GM21360 (cell line): ENCODE results near the gene ST7.
"Not testable (repeated sequence)": the region's sequence is repeated elsewhere in the genome, so short reads cannot be mapped to it uniquely, and the experiment has no call there.

Source experiments
- ATAC-seq: cut with Tn5 transposase; IDR thresholded peaks from one replicate; pipeline ENCODE4 v1.9.1; 2021; ENCODE audit warnings: mild to moderate bottlenecking, moderate library complexity; ENCODE audit not compliant: unreplicated experiment

The ST7 gene

GRCh38 chr7:117088623-117089194, 135.4 kb downstream of the ST7 start:
- no peak for ATAC-seq

DNA sequence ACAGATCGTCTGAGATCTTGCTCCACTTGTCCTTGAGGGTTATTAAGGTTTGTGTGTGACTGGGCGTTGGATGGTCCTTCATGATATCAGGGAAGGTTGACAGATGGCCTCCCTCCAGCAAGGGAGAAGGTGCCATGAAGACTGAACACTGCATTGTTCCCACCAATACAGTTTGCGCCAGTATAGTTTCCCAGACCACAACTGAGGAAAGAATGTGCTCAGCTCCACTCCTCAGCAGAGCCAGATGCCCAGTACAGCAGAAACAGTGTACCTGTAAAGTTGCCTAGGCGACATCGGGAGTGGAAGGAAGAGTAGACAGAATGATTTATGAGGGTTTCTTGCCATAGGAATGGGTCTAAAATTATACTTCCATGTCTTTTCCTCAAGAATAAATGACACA, 137.5 kb downstream of the ST7 start:
- no peak for ATAC-seq

DNA sequence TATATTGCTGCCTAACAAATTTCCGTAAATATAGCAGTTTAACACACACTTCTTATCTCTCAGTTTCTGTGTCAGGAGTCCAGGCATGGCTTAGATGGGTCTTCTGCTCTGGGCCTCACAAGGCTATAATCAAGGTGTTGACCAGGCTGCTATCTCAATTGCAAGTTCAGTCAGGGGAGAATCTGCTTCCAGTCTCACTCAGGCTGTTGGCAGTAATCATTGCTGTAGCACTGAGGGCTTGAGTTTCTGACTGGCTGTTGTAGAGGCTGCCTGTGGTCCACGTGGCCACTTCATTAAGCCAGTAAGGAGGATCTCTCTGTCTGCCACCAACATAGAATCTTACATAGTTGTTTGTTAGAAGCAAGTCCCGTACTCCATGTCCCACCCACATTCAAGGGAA, 138.4 kb downstream of the ST7 start:
- no peak for ATAC-seq

DNA sequence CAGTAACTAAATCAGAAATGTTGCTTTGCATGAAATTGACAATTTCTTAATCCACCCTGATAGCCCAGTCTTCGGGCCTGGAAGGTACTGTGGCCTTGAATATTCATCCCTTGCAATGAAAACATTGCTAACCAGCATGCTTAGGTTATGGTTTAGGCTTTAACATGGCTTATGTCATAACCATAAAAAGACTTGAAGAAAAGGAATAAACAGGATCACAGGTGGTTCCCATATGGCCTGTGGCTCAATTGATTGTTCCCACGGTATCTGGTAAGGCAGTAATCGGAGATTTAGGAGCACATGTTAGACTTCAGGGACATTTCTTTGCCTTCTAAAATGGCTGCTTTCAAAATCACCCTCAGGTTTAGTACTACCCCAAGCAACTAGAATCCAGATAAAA, 139.5 kb downstream of the ST7 start:
- ATAC-seq, result no peak

- ATAC-seq, result no peak
These were observed 141.2 kb downstream of the ST7 start for GRCh38 chr7:117094457-117094856.

- ATAC-seq, result no peak
These were observed 141.8 kb downstream of the ST7 start for GRCh38 chr7:117095055-117095454.

- ATAC-seq, result no peak
These were observed 143.0 kb downstream of the ST7 start for GRCh38 chr7:117096330-117096729.

GRCh38 chr7:117096942-117097341, 143.6 kb downstream of the ST7 start:
- no peak for ATAC-seq

DNA sequence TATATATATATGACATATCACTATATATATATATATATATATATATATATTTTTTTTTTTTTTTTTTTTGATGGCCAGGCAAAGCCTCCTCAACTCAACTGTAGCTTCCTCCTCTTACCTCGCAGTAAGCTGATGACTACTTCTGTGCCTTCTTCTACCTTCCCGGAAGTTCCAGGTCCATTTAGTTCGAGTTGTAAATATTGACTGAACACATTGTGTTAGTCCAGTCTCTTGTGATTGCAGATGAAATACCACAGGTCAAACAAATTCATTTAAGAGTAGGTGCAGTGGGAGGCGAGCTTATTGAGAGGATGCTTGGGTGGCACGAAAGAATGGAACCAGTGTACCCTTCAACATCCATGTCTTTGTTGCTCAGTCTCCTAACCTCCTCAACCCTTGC, 144.6 kb downstream of the ST7 start:
- ATAC-seq, result no peak

DNA sequence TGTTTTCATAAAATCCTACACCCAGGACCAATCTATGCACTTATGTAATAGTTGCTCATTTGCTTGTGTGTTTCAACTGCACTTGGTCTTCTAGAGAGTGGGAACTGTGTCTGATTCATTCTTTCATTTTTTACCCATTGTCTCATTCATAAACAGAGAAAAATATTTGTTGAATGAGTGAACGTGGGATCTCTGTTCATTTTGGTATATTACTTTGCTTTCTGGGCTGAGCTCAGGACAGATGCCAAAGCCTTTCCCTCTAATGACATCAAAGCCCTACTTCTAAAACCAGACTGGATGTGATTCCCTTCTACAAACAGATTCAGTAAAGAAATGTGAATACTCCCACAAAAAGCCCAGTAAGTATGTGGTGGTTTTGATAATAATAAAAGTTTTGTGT, 145.2 kb downstream of the ST7 start:
- ATAC-seq, result no peak

- ATAC-seq, result no peak
These were observed 147.7 kb downstream of the ST7 start for GRCh38 chr7:117101026-117101425.

GRCh38 chr7:117110480-117111315, 157.4 kb downstream of the ST7 start:
- ATAC-seq, result peak; percentile 91

- ATAC-seq, result no peak
These were observed 158.2 kb downstream of the ST7 start for GRCh38 chr7:117111535-117111934.

GRCh38 chr7:117112640-117113039, 159.3 kb downstream of the ST7 start:
- ATAC-seq, result no peak

DNA sequence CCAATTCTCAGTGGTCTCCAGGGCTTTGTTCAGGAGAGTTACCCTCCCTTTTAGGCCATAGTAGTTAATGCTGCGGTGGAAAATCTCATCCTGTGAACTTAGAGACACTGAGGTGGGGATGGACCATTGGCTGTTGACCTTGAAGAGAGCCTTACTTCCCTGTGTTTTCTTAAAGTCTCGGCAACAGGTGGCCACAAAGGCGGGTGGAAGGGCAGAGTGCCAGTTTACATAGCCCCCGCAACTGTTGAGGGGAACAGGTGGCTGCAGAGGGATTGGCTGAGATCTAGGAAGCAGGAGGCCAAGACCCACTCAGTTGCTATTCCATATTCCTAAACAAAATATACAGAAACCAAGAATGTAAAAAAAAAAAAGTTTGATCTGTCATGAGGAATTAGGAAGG, 160.6 kb downstream of the ST7 start:
- ATAC-seq, result no peak

GRCh38 chr7:117114272-117114671, 161.0 kb downstream of the ST7 start:
- ATAC-seq, result no peak

GRCh38 chr7:117116211-117116610, 162.9 kb downstream of the ST7 start:
- no peak for ATAC-seq

- ATAC-seq, result no peak
These were observed 163.9 kb downstream of the ST7 start for GRCh38 chr7:117117172-117117571.

DNA sequence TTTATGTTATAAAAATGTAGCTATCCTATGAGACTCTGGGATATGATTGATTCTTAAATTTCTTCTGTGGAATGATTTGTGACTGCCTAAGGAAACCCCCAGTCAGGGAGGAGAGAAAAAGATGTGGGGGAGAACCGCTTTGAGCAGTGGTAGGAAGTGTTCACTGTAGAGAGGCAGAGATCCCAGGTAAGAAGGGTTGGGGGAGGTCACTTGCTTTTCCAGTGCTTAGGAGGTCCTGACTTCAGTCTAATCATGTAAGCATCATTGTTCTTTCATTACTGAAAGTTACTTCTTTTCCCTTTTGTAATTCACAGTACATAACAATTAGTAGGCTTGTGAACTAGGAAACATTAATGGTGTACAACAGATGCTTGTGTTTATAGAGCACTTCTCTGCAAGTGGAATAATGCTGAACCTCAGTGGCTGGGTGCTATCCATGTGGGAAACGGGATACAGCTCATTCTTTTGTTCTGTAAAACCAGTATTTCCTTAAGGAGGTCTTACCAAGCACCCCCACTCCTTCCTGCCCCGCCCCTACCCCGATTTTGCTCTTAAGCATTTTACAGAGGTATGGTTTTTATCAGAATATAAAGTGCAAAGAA, 165.4 kb downstream of the ST7 start:
- no peak for ATAC-seq

DNA sequence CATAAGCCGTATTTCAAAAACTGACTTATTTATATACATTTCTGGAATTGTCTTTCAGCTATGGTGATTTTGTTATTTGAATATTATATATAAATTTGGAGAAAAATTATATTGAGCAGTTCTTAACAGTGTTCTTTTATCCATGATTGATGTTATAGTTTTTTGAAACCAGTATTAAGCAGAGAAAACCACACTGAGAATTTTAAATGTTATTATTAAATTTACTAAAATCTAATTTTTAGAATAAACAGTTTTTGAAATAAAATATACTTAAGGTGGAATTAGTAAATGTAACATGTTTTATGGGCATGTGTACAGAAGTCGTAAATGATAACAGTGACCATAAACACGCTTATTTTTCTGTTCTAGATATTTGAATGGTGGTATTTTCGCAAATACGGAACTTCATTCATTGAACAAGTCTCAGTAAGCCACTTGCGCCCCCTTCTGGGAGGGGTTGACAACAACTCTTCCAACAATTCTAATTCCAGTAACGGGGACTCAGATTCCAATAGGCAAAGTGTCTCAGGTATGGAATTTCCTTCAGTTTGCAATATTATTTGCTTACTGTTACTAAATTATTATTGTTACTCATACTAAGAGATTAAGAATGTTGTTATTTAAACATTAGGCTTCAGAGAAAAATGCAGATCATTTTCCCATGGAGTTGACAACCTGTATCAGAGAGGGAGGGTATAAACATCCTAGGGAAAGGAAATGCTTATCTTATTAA, 166.1 kb downstream of the ST7 start:
- no peak for ATAC-seq

- ATAC-seq, result not testable (repeated sequence)
These were observed 167.0 kb downstream of the ST7 start for GRCh38 chr7:117120321-117120720.

- ATAC-seq, result not testable (repeated sequence)
These were observed 168.7 kb downstream of the ST7 start for GRCh38 chr7:117122036-117122435.
